ENCODE data around the gene MACROD1.

MACROD1 gene

DNA sequence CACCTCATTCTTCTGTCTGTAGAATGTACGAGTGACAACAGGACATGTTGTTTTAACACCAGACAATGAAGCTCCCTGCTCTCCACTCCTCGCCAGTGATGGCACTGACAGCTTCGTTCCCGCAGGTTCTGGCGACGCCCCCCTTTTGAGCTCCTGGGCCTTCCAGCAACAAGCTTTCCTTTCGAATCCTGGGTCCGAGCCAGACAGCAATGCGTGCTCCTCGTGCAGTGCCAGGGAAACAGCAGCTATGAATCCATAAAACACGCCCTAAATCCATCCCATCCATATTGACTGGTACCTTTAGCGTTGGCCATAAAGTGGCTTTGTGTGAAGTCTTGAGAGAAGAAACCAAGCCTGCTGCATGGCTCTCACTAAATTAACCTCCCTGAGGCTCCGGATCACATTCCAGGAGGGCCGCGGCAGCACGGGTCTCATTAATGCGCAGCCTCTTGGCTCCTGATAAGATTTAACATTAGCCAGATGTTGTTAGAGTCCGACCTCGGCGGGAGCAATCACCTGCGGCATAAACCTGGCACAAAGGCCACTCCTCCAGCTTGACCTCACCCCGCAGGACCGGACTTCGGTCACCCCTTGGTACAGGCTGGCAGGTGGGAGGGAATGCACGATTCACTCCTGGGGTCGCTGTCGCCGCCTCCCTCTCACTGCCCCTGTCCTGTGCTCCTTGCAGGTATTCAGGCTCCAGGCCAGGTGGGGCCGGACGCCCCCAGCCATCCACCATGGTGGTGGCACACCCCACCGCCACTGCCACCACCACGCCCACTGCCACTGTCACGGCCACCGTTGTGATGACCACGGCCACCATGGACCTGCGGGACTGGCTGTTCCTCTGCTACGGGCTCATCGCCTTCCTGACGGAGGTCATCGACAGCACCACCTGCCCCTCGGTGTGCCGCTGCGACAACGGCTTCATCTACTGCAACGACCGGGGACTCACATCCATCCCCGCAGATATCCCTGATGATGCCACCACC is 50.1 kb downstream of the MACROD1 start:
- DNase-seq (ENCODE audit: insufficient read length, low spot score) (no peak), FAIRE-seq (no peak)
- TF ChIP-seq, protein P1, sequence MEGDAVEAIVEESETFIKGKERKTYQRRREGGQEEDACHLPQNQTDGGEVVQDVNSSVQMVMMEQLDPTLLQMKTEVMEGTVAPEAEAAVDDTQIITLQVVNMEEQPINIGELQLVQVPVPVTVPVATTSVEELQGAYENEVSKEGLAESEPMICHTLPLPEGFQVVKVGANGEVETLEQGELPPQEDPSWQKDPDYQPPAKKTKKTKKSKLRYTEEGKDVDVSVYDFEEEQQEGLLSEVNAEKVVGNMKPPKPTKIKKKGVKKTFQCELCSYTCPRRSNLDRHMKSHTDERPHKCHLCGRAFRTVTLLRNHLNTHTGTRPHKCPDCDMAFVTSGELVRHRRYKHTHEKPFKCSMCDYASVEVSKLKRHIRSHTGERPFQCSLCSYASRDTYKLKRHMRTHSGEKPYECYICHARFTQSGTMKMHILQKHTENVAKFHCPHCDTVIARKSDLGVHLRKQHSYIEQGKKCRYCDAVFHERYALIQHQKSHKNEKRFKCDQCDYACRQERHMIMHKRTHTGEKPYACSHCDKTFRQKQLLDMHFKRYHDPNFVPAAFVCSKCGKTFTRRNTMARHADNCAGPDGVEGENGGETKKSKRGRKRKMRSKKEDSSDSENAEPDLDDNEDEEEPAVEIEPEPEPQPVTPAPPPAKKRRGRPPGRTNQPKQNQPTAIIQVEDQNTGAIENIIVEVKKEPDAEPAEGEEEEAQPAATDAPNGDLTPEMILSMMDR (IDR thresholded peaks at IDR 0.05; ENCODE audit: insufficient read depth, missing control alignments) = no peak

DNA sequence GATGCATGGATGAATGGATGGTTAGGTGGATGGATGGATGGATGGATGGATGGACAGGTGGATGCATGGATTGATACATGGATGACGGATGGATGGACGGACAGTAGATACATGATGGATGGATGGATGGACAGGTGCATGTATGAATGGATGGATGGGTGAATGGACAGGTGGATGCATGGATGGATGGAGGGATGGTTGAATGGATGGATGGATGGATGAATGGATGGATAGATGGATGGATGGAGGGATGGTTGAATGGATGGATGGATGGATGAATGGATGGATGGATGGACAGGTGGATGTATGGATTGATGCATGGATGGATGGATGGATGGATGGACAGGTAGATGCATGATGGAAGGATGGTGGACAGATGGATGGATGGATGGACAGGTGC is 51.7 kb downstream of the MACROD1 start:
- FAIRE-seq (no peak), DNase-seq (ENCODE audit: insufficient read length, low spot score) (no peak)
- TF ChIP-seq, protein P1 (IDR thresholded peaks at IDR 0.05; ENCODE audit: insufficient read depth, missing control alignments) = no peak

DNA sequence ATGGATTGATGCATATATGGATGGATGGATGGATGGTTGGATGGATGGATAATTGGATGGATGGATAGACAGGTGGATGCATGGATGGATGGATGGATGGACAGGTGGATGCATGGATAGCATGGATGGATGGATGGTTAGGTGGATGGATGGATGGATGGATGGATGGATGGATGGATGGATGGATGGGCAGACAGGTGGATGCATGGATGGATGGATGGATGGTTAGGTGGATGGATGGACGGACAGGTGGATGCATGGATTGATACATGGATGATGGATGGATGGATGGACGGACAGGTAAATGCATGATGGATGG is 52.5 kb downstream of the MACROD1 start:
- FAIRE-seq = no peak
- DNase-seq (ENCODE audit: insufficient read length, low spot score) = no peak
- TF ChIP-seq, protein P1 (IDR thresholded peaks at IDR 0.05; ENCODE audit: insufficient read depth, missing control alignments) = no peak

DNA sequence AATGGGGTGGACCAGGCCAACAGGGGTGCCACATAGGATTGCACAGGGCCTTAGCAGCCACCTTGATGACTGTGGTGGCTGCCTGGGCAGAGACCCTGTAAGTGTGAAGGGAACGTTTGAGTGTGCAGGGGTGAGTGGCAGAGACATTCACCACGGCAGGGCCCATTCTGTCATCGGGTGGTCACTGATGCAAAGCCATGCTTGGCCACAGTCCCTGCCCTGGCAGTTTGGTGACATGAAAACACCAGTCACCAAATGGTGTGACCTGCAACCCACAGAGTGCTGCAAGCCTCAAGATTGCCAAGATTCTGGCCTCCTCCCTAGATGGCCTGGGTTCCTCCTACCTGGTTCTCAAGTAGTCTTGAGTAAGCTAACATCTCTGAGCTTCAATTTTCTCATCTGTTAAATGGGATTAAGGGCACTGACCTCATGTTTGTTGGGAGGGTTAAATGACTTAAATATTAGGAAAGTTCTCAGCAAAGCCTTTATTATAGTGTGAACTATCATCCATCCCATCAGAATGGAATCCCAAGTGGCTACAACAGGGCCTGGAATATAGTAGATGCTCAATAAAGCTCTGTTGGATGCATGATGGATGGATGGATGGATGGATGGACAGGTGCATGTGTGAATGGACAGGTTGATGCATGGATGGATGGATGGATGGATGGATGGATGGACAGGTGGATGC is 53.0 kb downstream of the MACROD1 start:
- FAIRE-seq = no peak
- no peak for DNase-seq (ENCODE audit: insufficient read length, low spot score)
- TF ChIP-seq, protein P1 (IDR thresholded peaks at IDR 0.05; ENCODE audit: insufficient read depth, missing control alignments) = no peak

DNA sequence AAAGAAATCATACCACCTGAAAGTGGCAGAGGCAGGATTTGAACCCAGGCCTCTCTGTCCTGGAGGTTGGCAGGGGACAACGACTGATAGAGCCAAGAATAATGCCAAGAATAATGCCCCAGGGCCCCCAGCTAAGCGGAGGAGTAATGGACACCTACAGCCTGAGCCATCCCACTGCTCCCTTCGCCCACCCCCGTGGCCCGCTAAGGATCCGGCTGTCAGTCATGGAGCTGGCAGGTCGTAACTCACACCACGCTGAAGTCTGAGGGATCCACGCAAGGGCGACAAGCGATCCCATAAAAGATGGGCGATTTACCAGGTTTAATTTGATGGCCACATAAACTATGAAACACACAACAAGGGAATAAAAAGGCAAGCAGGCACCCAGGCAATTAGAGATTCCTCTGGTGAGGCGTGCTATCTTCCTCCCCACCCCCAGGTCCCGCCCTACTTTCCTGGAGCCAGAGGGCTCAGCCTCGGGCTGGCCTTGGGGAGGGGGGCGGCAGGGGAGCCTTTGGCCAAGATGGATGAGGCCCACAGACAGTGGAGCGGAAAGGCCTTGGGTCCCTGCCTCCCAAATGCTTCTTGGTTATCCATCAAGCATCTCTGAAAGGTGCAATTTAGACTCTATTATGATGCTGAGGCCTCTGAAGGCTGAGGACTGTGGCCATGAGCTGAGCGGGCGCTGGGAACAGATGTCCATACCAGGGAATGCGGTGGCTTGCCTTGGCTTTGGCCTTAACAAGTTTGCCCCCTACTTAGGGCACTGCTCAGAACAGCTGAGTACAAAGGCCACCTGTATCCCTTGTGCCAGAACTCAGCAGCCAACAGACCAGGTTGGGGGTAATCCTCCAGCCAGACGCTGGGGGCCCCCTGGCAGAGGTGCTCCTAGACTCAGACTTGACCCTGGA is 55.2 kb downstream of the MACROD1 start:
- TF ChIP-seq, protein P1 (IDR thresholded peaks at IDR 0.05; ENCODE audit: insufficient read depth, missing control alignments) = no peak

DNA sequence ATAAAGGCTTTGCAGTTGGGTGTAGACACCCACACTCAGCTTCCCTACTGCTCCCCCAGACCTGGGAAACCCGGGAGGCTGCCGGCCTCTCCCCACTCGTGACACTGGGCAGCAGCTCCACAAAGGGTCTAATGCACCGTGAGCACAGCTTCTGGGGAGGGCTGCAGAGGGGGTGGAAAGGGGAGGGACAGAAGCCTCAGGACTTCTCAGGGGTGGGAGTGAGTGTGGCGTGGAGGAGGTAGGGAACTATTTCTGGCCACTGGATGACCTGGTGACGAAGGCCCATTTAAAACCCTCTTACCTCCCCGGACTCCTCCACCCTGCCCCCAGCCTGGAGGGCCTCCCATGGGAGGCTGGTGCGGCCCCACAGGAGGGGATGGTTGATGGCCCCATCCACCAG is 56.6 kb downstream of the MACROD1 start:
- no peak for FAIRE-seq
- TF ChIP-seq, protein P1 (IDR thresholded peaks at IDR 0.05; ENCODE audit: insufficient read depth, missing control alignments) = no peak
- DNase-seq (ENCODE audit: insufficient read length, low spot score) = no peak

More for the DNA sequence above, 55.2 kb downstream of the MACROD1 start:
- no peak for FAIRE-seq
- DNase-seq (ENCODE audit: insufficient read length, low spot score) = no peak
